GM12878 (cell line): Measurements from ENCODE around the gene LDLRAD4. TPM values are rescaled to one million over a fixed set of nuclear protein-coding genes. Genes with fewer than 3 reads are reported as not detected.

ENCODE experiments used
- ATAC-seq: fragments of 200-7000 bp; cut with Tn5 transposase; 3 replicates; pipeline ENCODE4 v1.9.1; 2020; ENCODE audit warnings: mild to moderate bottlenecking, moderate library complexity
- BruUV-seq: library from RNA; stranded (reverse); fragments of 400-500 nt; replicated peaks from 2 replicates; lab custom pipeline; 2021; lab: Mats Ljungman, UMichigan
- CTCF ChIA-PET: fragments of 300-600 bp; sonication (Branson Sonifier 250); formaldehyde crosslinking; extraction: SDS; loops from one replicate; lab custom pipeline; 2021; ENCODE audit warnings: inconsistent platforms; lab: Yijun Ruan, JAX
- POLR2A ChIA-PET: fragments of 350-600 bp; formaldehyde crosslinking; extraction: SDS; loops from one replicate; lab custom pipeline; 2021; ENCODE audit warnings: inconsistent platforms; lab: Charles Lee
- RAD21 ChIA-PET: fragments of 300-600 bp; sonication (Branson Sonifier 250); formaldehyde crosslinking; loops from one replicate; lab custom pipeline; 2023; ENCODE audit warnings: antibody characterized with exemption; ENCODE audit not compliant: unreplicated experiment; lab: Charles Lee
- SMC1A ChIA-PET: fragments of 300-600 bp; sonication (Branson Sonifier 250); formaldehyde crosslinking; loops from one replicate; lab custom pipeline; 2023; ENCODE audit not compliant: unreplicated experiment, uncharacterized antibody; lab: Charles Lee
- DNase-seq: peaks from one replicate; pipeline ENCODE4 v3.0.0-alpha.2; 2011; ENCODE audit warnings: low read depth, low spot score
- FAIRE-seq: peaks from 3 replicates; lab custom pipeline; 2011; peaks lifted over from hg19 to GRCh38; lab: Jason Lieb, UNC
- H2AFZ ChIP-seq: 2 replicates; pipeline ENCODE4 v1.6.0; 2011; ENCODE audit warnings: low read depth, low read length, control low read depth; ENCODE audit not compliant: control insufficient read depth
- H3K27ac ChIP-seq: 2 replicates; pipeline ENCODE4 v1.5.1; 2011; ENCODE audit warnings: control low read depth; ENCODE audit not compliant: control insufficient read depth, insufficient read depth
- H3K27me3 ChIP-seq, 2 experiments: replicated peaks in 1 of 2; 2 replicates each; pipeline versions ENCODE4 v1.6.0 to v1.6.1; 2011; ENCODE audit warnings: low read length in 1 of 2; ENCODE audit not compliant: control insufficient read depth in 2 of 2, insufficient read depth in 2 of 2
- H3K36me3 ChIP-seq, 2 experiments: 2 replicates each; pipeline ENCODE4 v1.5.1; 2011; ENCODE audit warnings: low read length in 1 of 2; ENCODE audit not compliant: control insufficient read depth in 2 of 2, insufficient read depth in 2 of 2
- H3K4me1 ChIP-seq: 2 replicates; pipeline ENCODE4 v1.6.1; 2011; ENCODE audit warnings: mild to moderate bottlenecking, low read length, moderate library complexity, mixed read lengths; ENCODE audit not compliant: control insufficient read depth, insufficient read depth
- H3K4me2 ChIP-seq: 2 replicates; pipeline ENCODE4 v1.6.0; 2011; ENCODE audit warnings: control low read depth; ENCODE audit not compliant: control insufficient read depth, insufficient read depth
- H3K4me3 ChIP-seq: fragments of 200-600 bp; sonication (generic); 2 replicates; pipeline ENCODE4 v1.5.1; 2016
- H3K79me2 ChIP-seq: 2 replicates; pipeline ENCODE4 v1.6.0; 2011; ENCODE audit warnings: low read length; ENCODE audit not compliant: control insufficient read depth, insufficient read depth
- H3K9ac ChIP-seq: 2 replicates; pipeline ENCODE4 v1.8.0; 2011; ENCODE audit warnings: low read length, control low read depth, mixed read lengths; ENCODE audit not compliant: control insufficient read depth, insufficient read depth
- H3K9me3 ChIP-seq: replicated peaks from 3 replicates; pipeline ENCODE4 v1.5.1; 2011; ENCODE audit warnings: mild to moderate bottlenecking, low read length; ENCODE audit not compliant: control insufficient read depth, insufficient read depth
- H4K20me1 ChIP-seq: 2 replicates; pipeline ENCODE4 v1.6.0; 2011; ENCODE audit not compliant: control insufficient read depth, insufficient read depth
- MTA2 ChIP-seq: fragments of 450-650 bp; IDR thresholded peaks from 2 replicates; pipeline ENCODE4 v1.6.1; 2016; ENCODE audit warnings: low read depth, mild to moderate bottlenecking, moderate library complexity
- MXI1 ChIP-seq: fragments of 150-350 bp; IDR thresholded peaks from 2 replicates; pipeline ENCODE4 v1.6.1; 2011; ENCODE audit warnings: low read depth, mild to moderate bottlenecking, inconsistent platforms, low read length, improper control_type of control experiment
- YY1 ChIP-seq: IDR thresholded peaks from 2 replicates; pipeline ENCODE4 v1.6.1; 2011; ENCODE audit warnings: low read depth, mild to moderate bottlenecking, low read length
- WGBS: methylation state at CpG from one replicate; pipeline ENCODE4 v1.1.6; 2016; ENCODE audit warnings: low lambda C conversion rate; ENCODE audit not compliant: insufficient replicate concordance, insufficient coverage; ENCODE audit errors: missing lambda C conversion rate; 5-methylcytosine and 5-hydroxymethylcytosine counted together
- in situ Hi-C: fragments of 300-500 bp; cut with MboI; formaldehyde crosslinking; loops from 9 replicates; pipeline ENCODE4 v1.14.3; 2018; ENCODE audit warnings: mixed read lengths
- intact Hi-C: fragments of 100-400 bp; cut with micrococcal nuclease; formaldehyde crosslinking; loops from one replicate; pipeline ENCODE4 v1.14.2; 2022; ENCODE audit not compliant: unreplicated experiment
- polyA plus RNA-seq, 11 experiments: library from polyadenylated mRNA; depleted of rRNA in 4 of 11; unstranded in 6 of 11; stranded (reverse) in 5 of 11; fragments of >200 nt; fragmentation: Nextera tagmentation in 4 of 11; fragmentation: Illumina TruSeq in 1 of 11; extraction: Ambion mirVana in 4 of 11; extraction: Trizol in 1 of 11; gene quantifications; 1 replicate in 1 of 11; 2 replicates in 10 of 11; pipeline versions ENCODE4 v1.2.1 to v1.2.3, GENCODE V29; 2011 to 2016; ENCODE audit warnings: inconsistent platforms in 2 of 11, missing spikeins in 2 of 11, low read depth in 1 of 11
- total RNA-seq, 4 experiments: library from RNA; depleted of rRNA in 3 of 4; stranded (reverse); fragments of >200 nt in 3 of 4; fragmentation: Illumina TruSeq in 1 of 4; extraction: Trizol in 1 of 4; gene quantifications; 2 replicates each; pipeline versions ENCODE4 v1.2.1 to v1.2.3, GENCODE V29; 2013 to 2021
- TF ChIP-seq, protein P1 (sequence below): fragments of 450-650 bp; IDR thresholded peaks from 2 replicates; pipeline ENCODE4 v1.6.1; 2016; ENCODE audit warnings: mild to moderate bottlenecking
- TF ChIP-seq, protein P2 (sequence below): IDR thresholded peaks from 2 replicates; pipeline ENCODE4 v1.6.1; 2011; ENCODE audit warnings: borderline replicate concordance, low read depth, mild to moderate bottlenecking, moderate library complexity, mixed read lengths, low read length; ENCODE audit not compliant: insufficient read depth; ENCODE audit errors: extremely low read length
- TF ChIP-seq, protein P3 (sequence below): fragments of 450-650 bp; IDR thresholded peaks from 2 replicates; pipeline ENCODE4 v1.6.1; 2017; ENCODE audit warnings: low read depth, mild to moderate bottlenecking, moderate library complexity

Gene LDLRAD4
- total and polyA plus RNA-seq, 10 of the 15 experiments (the other 5 are each of a cell fraction or from before 2014, with no cell fraction given): 2.7 to 16.8 (median 11.2) TPM

- no TSS peak for BruUV-seq
- no peaks in the 10 kb centered on the region for H3K9me3 ChIP-seq
- ChIA-PET POLR2A (no interaction called here), RAD21 (no interaction called here)
- H3K4me3 ChIP-seq: no peak overlapping the region
- no peaks in the 10 kb centered on the region for H4K20me1 ChIP-seq
- H3K4me1 ChIP-seq: peaks cover 4% of the 10 kb centered on the region
- DNase-seq: no peak
- in situ Hi-C loops: no loop called here
- TF ChIP-seq, protein P1, sequence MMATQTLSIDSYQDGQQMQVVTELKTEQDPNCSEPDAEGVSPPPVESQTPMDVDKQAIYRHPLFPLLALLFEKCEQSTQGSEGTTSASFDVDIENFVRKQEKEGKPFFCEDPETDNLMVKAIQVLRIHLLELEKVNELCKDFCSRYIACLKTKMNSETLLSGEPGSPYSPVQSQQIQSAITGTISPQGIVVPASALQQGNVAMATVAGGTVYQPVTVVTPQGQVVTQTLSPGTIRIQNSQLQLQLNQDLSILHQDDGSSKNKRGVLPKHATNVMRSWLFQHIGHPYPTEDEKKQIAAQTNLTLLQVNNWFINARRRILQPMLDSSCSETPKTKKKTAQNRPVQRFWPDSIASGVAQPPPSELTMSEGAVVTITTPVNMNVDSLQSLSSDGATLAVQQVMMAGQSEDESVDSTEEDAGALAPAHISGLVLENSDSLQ: no peak
- TF ChIP-seq MTA2: no peak
- TF ChIP-seq, protein P2, sequence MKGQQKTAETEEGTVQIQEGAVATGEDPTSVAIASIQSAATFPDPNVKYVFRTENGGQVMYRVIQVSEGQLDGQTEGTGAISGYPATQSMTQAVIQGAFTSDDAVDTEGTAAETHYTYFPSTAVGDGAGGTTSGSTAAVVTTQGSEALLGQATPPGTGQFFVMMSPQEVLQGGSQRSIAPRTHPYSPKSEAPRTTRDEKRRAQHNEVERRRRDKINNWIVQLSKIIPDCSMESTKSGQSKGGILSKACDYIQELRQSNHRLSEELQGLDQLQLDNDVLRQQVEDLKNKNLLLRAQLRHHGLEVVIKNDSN: no peak
- no peak for TF ChIP-seq MXI1
- TF ChIP-seq, protein P3, sequence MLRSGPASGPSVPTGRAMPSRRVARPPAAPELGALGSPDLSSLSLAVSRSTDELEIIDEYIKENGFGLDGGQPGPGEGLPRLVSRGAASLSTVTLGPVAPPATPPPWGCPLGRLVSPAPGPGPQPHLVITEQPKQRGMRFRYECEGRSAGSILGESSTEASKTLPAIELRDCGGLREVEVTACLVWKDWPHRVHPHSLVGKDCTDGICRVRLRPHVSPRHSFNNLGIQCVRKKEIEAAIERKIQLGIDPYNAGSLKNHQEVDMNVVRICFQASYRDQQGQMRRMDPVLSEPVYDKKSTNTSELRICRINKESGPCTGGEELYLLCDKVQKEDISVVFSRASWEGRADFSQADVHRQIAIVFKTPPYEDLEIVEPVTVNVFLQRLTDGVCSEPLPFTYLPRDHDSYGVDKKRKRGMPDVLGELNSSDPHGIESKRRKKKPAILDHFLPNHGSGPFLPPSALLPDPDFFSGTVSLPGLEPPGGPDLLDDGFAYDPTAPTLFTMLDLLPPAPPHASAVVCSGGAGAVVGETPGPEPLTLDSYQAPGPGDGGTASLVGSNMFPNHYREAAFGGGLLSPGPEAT: no peak
- no peak for TF ChIP-seq YY1
- TF ChIP-seq, all 136 proteins: peak for 0
- ChIA-PET CTCF (no interaction called here), SMC1A (no interaction called here)
- no peak for FAIRE-seq
- intact Hi-C loops: no loop called here
- Histone ChIP-seq H3K4me2 (no peak overlapping the region), H3K27ac (no peak overlapping the region), H3K27me3 (no peaks in the 10 kb centered on the region; a peak in 1 of 4 replicates), H3K79me2 (no peaks in the 10 kb centered on the region), H3K9ac (no peak overlapping the region), H2AFZ (no peak overlapping the region), H3K36me3 (no peaks in the 10 kb centered on the region)
- 45% methylated on average over 26 of the region's 26 CpGs for WGBS
- ATAC-seq: no peak
Measured at GRCh38 chr18:13366962-13367892, 148.7 kb downstream of the LDLRAD4 start.
